DND-41 (cell line): ENCODE data around the gene PTPRU.

ENCODE experiments used
- ATAC-seq: fragments of 200-7000 bp; cut with Tn5 transposase; 3 replicates; pipeline ENCODE4 v1.9.1; 2021; ENCODE audit warnings: low read depth; ENCODE audit not compliant: insufficient read depth
- DNase-seq: peaks from one replicate; pipeline ENCODE4 v3.0.0-alpha.2; 2020
- H2AFZ ChIP-seq: 2 replicates; pipeline ENCODE4 v1.6.0; 2012; ENCODE audit warnings: low read depth, low read length
- H3K27ac ChIP-seq: 2 replicates; pipeline ENCODE4 v1.5.1; 2012; ENCODE audit warnings: low read length, inconsistent platforms
- H3K27me3 ChIP-seq: fragments of 200-600 bp; sonication (generic); 2 replicates; pipeline ENCODE4 v1.6.0; 2012; ENCODE audit warnings: low read length, mild to moderate bottlenecking, inconsistent platforms; ENCODE audit not compliant: insufficient read depth, poor library complexity
- H3K36me3 ChIP-seq: 2 replicates; pipeline ENCODE4 v1.5.1; 2012; ENCODE audit warnings: low read length, inconsistent platforms; ENCODE audit not compliant: insufficient read depth
- H3K4me1 ChIP-seq: 2 replicates; pipeline ENCODE4 v1.5.1; 2012; ENCODE audit warnings: mild to moderate bottlenecking, low read length; ENCODE audit not compliant: insufficient read depth
- H3K4me2 ChIP-seq: 2 replicates; pipeline ENCODE4 v1.6.0; 2012; ENCODE audit warnings: mild to moderate bottlenecking, moderate library complexity, low read length, inconsistent platforms; ENCODE audit not compliant: insufficient read depth
- H3K4me3 ChIP-seq, 2 experiments: fragments of 200-600 bp in 1 of 2; shearing (Covaris generic) in 1 of 2; 2 replicates each; pipeline ENCODE4 v1.5.1; 2012 to 2016; ENCODE audit warnings: inconsistent platforms in 2 of 2, low read length in 2 of 2, mild to moderate bottlenecking in 2 of 2, low read depth in 1 of 2, moderate library complexity in 1 of 2
- H3K79me2 ChIP-seq: 2 replicates; pipeline ENCODE4 v1.6.0; 2012; ENCODE audit warnings: low read length, inconsistent platforms; ENCODE audit not compliant: insufficient read depth
- H3K9ac ChIP-seq: 2 replicates; pipeline ENCODE4 v1.6.0; 2012; ENCODE audit warnings: low read depth, mild to moderate bottlenecking, inconsistent platforms, low read length, moderate library complexity
- H3K9me3 ChIP-seq: 2 replicates; pipeline ENCODE4 v1.5.1; 2012; ENCODE audit warnings: low read length, moderate library complexity, mild to moderate bottlenecking, inconsistent platforms; ENCODE audit not compliant: insufficient read depth, severe bottlenecking
- H4K20me1 ChIP-seq: 2 replicates; pipeline ENCODE4 v1.6.0; 2012; ENCODE audit warnings: low read length; ENCODE audit not compliant: insufficient read depth
- EZH2 ChIP-seq: IDR thresholded peaks from 3 replicates; pipeline ENCODE4 v1.6.1; 2012; ENCODE audit warnings: borderline replicate concordance, low read depth, mild to moderate bottlenecking, moderate library complexity, low read length, inconsistent platforms; ENCODE audit not compliant: severe bottlenecking
- TF ChIP-seq, protein P1 (sequence below): IDR thresholded peaks from 2 replicates; pipeline ENCODE4 v1.5.1; 2012; ENCODE audit warnings: borderline replicate concordance, low read length, moderate library complexity, mild to moderate bottlenecking; ENCODE audit not compliant: poor library complexity, severe bottlenecking; ENCODE audit errors: extremely low read depth

Gene PTPRU

GRCh38 chr1:29197590-29197924 lies 38.8 kb upstream of the PTPRU start:
- H3K27ac ChIP-seq: no peak overlapping the region
- no peak for TF ChIP-seq EZH2
- TF ChIP-seq, protein P1, sequence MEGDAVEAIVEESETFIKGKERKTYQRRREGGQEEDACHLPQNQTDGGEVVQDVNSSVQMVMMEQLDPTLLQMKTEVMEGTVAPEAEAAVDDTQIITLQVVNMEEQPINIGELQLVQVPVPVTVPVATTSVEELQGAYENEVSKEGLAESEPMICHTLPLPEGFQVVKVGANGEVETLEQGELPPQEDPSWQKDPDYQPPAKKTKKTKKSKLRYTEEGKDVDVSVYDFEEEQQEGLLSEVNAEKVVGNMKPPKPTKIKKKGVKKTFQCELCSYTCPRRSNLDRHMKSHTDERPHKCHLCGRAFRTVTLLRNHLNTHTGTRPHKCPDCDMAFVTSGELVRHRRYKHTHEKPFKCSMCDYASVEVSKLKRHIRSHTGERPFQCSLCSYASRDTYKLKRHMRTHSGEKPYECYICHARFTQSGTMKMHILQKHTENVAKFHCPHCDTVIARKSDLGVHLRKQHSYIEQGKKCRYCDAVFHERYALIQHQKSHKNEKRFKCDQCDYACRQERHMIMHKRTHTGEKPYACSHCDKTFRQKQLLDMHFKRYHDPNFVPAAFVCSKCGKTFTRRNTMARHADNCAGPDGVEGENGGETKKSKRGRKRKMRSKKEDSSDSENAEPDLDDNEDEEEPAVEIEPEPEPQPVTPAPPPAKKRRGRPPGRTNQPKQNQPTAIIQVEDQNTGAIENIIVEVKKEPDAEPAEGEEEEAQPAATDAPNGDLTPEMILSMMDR: peak; percentile 58
- H3K9ac ChIP-seq: no peak overlapping the region
- no peak overlapping the region for H3K4me2 ChIP-seq
- H3K4me1 ChIP-seq: no peaks in the 10 kb centered on the region
- H3K9me3 ChIP-seq: no peaks in the 10 kb centered on the region
- H3K4me3 ChIP-seq: no peak overlapping the region
- ATAC-seq (peak; percentile 81), DNase-seq (peak; percentile 35)
- no peaks in the 10 kb centered on the region for H3K79me2 ChIP-seq
- H3K27me3 ChIP-seq: no peaks in the 10 kb centered on the region
- H4K20me1 ChIP-seq: no peaks in the 10 kb centered on the region
- no peak overlapping the region for H2AFZ ChIP-seq
- H3K36me3 ChIP-seq: peaks cover 59% of the 10 kb centered on the region

DNA sequence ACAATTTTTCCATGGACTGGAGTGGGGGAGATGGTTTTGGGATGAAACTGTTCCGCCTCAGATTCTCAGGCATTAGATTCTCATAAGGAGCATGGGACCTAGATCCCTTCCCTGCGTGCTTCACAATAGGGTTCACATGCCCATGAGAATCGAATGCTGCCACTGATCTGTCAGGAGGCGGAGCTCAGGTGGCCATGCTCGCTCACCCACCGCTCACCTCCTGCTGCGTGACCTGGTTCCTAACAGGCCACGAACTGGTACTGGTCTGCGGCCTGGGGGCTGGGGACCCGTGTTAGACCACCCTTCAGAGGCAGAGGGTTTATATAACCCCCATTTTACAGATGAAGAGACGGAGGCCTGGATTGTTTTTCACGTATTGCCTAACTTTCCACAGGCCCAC lies 38.3 kb upstream of the PTPRU start:
- no peak overlapping the region for H2AFZ ChIP-seq
- TF ChIP-seq, protein P1: no peak
- TF ChIP-seq EZH2: no peak
- no peak overlapping the region for H3K4me2 ChIP-seq
- H3K9me3 ChIP-seq: no peaks in the 10 kb centered on the region
- H3K79me2 ChIP-seq: no peaks in the 10 kb centered on the region
- no peaks in the 10 kb centered on the region for H3K27me3 ChIP-seq
- no peak overlapping the region for H3K4me3 ChIP-seq
- H3K9ac ChIP-seq: no peak overlapping the region
- H3K27ac ChIP-seq: no peak overlapping the region
- peaks cover under 1% of the 10 kb centered on the region; the same call in 1 of the 2 replicates for H4K20me1 ChIP-seq
- no peaks in the 10 kb centered on the region for H3K4me1 ChIP-seq
- peaks cover 61% of the 10 kb centered on the region for H3K36me3 ChIP-seq
- DNase-seq (no peak), ATAC-seq (no peak)

DNA sequence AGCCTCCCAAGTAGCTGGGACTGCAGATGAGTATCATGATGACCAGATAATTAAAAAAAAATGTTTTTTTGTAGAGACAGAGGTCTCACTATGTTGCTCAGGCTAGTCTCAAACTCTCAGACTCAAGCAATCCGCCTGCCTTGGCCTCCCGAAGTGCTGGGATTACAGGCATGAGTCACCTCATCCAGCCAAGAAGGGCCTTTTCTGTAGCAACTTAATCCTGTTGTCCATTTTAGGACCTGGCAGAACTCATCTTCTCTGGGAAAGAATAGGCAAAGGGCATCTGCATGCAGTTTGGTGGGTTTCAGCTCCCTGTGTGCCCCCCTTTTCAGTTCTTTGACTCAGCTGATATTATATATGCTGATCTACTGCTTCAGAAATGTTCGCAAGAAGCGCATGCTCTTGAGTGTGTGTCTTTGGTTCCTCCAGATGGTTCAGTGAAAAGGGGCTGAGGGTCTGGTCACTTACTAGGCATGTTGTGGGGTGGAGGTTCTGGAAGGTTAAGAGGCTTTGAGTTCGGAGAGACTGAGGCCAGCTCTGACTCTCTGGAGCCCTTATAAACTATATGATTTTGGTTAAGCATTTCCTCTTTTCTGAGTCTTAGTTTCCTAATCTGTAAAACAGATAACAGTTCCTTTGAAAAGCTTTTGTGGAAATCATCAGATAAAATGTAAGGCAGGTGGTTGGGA lies 35.3 kb upstream of the PTPRU start:
- no peak overlapping the region for H3K9ac ChIP-seq
- no peaks in the 10 kb centered on the region for H3K9me3 ChIP-seq
- H2AFZ ChIP-seq: no peak overlapping the region
- DNase-seq: no peak
- H3K4me1 ChIP-seq: no peaks in the 10 kb centered on the region
- H3K36me3 ChIP-seq: peaks cover 52% of the 10 kb centered on the region
- H3K27ac ChIP-seq: no peak overlapping the region
- no peaks in the 10 kb centered on the region for H3K27me3 ChIP-seq
- ATAC-seq: no peak
- TF ChIP-seq, protein P1: no peak
- no peak for TF ChIP-seq EZH2
- H3K4me3 ChIP-seq: no peak overlapping the region
- H3K79me2 ChIP-seq: no peaks in the 10 kb centered on the region
- H3K4me2 ChIP-seq: no peak overlapping the region
- H4K20me1 ChIP-seq: peaks cover 3% of the 10 kb centered on the region; the same call in 1 of the 2 replicates

GRCh38 chr1:29201595-29202051 lies 34.7 kb upstream of the PTPRU start:
- Histone ChIP-seq H3K9ac (no peak overlapping the region), H2AFZ (no peak overlapping the region), H4K20me1 (peaks cover 3% of the 10 kb centered on the region; the same call in 1 of the 2 replicates), H3K27ac (no peak overlapping the region), H3K36me3 (peaks cover 57% of the 10 kb centered on the region), H3K9me3 (no peaks in the 10 kb centered on the region), H3K4me2 (no peak overlapping the region), H3K4me3 (no peak overlapping the region), H3K79me2 (no peaks in the 10 kb centered on the region), H3K27me3 (no peaks in the 10 kb centered on the region), H3K4me1 (no peaks in the 10 kb centered on the region)
- ATAC-seq: peak; percentile 47; the same call in 2 of the 3 replicates
- TF ChIP-seq, protein P1: no peak
- TF ChIP-seq EZH2: no peak
- peak; percentile 29 for DNase-seq
